ENCODE results near the gene FRMD6. TPM values are rescaled to one million over a fixed set of nuclear protein-coding genes. Genes with fewer than 3 reads are reported as not detected.
"Not testable (repeated sequence)": the region's sequence is repeated elsewhere in the genome, so short reads cannot be mapped to it uniquely, and the experiment has no call there.

Gene FRMD6
- polyA plus RNA-seq, 3 donors, result 17.7 to 20.5 (median 19.6) TPM

- no peak for DNase-seq (ENCODE audit: low read depth in 3 of 3, low spot score in 2 of 3)
These were observed 64.9 kb downstream of the FRMD6 start for GRCh38 chr14:51716610-51717009.

DNA sequence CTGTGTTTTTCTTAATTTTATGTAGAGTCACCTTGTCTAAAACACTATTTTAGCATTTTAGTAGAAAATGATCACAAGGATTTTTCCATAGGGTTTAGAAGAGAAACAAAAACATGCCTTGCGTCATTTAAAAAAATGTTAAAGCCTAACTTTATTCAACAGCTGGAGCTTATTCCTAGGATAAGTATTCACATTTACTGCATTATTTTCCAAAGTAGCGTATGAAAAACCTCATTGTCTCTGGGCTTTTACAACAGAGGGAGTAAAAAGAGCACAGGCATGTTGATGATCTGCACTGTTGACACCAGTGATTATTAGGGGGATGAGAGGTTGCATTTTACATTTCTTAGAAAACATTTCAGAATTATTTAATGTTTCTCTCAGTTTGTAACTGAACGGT, 66.1 kb downstream of the FRMD6 start:
- no peak for DNase-seq (ENCODE audit: low read depth in 3 of 3, low spot score in 2 of 3)

DNA sequence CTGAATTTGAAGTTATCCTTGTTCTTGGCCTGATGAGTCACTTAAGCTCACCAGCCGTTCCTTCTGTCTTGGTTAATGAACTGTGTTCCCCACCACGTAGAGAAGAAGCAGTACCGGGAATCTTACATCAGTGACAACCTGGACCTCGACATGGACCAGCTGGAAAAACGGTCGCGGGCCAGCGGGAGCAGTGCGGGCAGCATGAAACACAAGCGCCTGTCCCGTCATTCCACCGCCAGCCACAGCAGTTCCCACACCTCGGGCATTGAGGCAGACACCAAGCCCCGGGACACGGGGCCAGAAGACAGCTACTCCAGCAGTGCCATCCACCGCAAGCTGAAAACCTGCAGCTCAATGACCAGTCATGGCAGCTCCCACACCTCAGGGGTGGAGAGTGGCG, 68.2 kb downstream of the FRMD6 start:
- no peak for DNase-seq (ENCODE audit: low read depth in 3 of 3, low spot score in 2 of 3)

GRCh38 chr14:51723990-51724389, 72.3 kb downstream of the FRMD6 start:
- DNase-seq (ENCODE audit: low read depth in 3 of 3, low spot score in 2 of 3), result no peak

DNA sequence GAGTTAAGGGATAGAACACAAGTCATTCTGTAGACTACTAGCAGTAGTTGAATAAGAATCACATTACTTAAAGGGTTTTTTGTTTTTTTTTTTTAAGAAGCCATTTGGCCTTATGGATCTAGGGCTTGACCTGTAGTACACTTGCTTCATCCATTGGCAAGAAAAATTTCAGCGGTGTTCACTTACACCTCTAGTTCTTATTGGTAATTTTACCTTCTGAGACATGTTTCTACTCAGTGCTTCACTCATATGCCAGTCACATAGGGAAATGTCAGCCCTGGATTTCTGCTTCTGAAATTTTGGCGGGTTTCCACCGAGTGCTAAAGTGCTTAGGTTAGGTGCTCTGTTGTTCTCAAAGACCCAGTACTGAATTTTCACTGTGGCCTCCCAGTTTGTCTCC, 72.9 kb downstream of the FRMD6 start:
- DNase-seq (ENCODE audit: low read depth in 3 of 3, low spot score in 2 of 3), result no peak

DNA sequence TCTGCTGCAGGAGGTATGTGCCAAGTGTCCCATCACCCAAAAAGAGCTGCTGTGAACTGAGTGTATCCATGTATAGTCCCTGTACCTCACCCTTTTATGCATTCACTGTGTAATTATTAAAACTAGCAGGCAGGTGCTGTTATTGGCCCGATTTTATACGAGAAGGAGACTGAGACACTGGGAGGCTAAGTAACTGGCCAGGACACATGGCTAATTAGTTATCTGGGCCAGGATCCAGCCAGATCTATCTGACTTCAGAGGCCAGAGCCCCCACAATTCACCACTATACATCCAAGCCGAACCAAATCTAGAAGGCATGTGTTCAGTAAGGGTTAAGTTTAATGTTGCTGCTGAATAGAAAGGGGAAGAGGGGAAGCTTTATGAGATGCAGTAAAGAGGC, 73.4 kb downstream of the FRMD6 start:
- DNase-seq (ENCODE audit: low read depth in 3 of 3, low spot score in 2 of 3), result no peak

DNA sequence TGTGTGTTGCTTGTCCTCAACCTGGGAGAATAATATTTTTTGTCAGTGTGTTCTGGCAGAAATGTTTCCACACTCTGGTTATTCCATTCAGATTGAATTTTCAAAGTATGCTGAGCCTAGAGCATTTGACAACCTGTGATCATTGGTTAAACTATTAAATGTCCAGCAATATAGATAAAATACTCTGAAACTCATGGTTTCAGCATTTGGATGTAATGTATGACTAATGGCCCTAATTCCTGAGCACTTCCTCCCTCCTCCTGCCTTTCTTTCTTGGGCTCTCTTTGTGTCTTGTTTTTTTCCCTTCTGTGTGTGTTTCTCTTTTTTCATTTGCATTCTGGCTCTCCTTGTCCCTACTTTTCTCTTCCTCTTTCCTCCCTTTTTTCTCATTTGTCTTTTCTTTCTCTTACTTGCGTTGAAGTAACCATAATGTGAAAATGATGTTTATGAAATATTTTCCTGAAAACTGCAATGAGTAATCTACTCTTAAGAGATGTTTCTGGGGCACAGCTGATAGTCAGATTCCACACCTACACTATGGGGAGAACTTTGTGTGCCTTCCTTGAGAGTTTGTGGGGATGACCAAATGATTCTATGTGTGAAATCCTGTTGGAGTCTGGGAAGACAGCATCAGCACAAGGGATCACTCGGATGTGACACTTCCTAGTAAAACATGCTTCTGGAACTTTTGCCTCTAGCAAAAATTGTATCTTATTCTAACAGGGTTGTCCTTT, 74.6 kb downstream of the FRMD6 start:
- no peak for DNase-seq (ENCODE audit: low read depth in 3 of 3, low spot score in 2 of 3)

GRCh38 chr14:51727526-51727925, 75.8 kb downstream of the FRMD6 start:
- no peak for DNase-seq (ENCODE audit: low read depth in 3 of 3, low spot score in 2 of 3)

DNA sequence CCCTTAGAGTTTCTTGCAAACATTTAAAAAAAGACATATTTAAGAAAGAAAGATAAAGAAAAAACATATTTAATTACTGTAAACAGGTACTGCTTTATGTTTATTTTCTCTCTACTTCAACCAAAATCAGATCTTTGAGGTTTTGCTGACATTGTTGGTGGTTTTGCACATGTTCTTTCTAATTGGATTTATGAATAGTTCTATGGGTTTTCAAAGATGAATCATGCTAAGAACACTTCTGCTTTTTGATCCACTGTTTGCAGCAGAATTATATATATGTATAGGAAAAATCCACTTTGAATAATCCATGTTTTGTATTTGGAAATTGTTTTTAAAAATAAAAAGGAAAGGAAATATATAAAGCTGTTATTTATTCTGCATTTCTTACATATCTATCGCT, 78.4 kb downstream of the FRMD6 start:
- no peak for DNase-seq (ENCODE audit: low read depth in 3 of 3, low spot score in 2 of 3)

DNA sequence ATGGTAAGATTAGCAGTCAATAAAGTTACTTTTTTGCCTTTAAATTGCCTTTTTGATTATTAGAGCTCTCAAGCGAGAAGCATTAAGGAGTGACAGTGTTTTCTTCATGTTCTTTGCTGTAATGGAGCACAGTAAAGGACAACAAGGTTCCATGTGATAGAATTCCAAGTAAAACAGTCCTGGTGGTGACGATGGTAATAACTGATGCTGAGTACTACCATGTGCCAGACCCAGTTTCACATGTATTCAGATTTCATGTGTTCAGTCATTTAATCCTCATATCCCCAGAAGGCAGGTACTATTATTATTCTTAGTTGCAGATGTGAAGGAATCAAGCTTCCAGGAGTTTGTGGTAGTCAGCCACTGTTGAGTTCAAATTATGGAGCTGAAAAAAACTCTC, 79.0 kb downstream of the FRMD6 start:
- DNase-seq (ENCODE audit: low read depth in 3 of 3, low spot score in 2 of 3), result no peak

DNA sequence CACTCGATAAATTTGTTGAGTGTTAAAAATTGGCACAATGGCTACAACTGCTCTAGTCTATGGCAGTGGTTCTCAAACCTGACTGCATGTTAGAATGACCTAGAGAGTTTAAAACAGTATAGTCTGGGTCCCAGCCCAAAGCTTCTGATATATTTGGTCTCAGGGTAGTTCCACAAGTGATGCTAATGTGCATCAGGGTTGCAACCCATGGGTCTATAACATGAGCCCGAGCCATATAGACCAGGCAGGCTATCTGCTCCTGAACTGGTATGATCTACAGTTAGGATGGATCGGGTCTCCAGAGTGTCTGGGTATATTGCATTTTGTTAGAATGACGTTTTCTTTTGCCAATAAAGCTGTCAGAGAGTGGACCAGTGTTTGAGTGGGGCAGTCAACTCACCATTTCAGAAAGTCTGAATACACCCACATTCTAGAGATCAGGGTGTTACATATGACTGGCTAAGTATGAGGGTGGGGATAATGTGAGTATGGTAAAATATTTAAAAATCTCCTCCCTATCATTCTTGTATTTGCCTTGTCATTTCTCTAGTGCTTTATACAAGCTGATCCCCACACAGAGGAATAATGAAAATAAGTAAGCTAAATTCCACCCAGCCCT, 80.9 kb downstream of the FRMD6 start:
- DNase-seq (ENCODE audit: low read depth in 3 of 3, low spot score in 2 of 3), result no peak

GRCh38 chr14:51733147-51733546, 81.4 kb downstream of the FRMD6 start:
- DNase-seq (ENCODE audit: low read depth in 3 of 3, low spot score in 2 of 3), result no peak

- no peak for DNase-seq (ENCODE audit: low read depth in 3 of 3, low spot score in 2 of 3)
These were observed 84.1 kb downstream of the FRMD6 start for GRCh38 chr14:51735851-51736250.

DNA sequence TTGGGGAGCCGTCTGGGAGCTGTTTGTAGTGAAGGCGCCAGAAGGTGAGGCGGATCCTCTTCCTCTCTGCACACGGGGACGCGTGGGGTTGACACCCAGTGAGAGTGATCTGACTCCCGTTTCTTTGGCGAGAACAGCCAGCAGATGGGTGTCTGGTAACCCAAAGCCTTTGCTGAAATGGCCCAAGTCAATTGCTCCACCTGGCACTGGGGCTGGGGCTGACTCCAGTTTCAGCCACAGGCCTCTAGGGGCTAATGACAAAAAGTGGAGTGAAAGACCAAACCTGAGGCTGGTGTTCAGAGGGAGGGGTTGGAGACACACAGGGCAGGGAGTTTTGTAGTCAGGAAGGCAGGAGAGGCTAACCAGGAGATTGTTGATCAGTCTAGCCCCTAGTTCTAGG, 87.0 kb downstream of the FRMD6 start:
- no peak for DNase-seq (ENCODE audit: low read depth in 3 of 3, low spot score in 2 of 3)

- no peak for DNase-seq (ENCODE audit: low read depth in 3 of 3, low spot score in 2 of 3)
These were observed 91.9 kb downstream of the FRMD6 start for GRCh38 chr14:51743588-51744000.

DNA sequence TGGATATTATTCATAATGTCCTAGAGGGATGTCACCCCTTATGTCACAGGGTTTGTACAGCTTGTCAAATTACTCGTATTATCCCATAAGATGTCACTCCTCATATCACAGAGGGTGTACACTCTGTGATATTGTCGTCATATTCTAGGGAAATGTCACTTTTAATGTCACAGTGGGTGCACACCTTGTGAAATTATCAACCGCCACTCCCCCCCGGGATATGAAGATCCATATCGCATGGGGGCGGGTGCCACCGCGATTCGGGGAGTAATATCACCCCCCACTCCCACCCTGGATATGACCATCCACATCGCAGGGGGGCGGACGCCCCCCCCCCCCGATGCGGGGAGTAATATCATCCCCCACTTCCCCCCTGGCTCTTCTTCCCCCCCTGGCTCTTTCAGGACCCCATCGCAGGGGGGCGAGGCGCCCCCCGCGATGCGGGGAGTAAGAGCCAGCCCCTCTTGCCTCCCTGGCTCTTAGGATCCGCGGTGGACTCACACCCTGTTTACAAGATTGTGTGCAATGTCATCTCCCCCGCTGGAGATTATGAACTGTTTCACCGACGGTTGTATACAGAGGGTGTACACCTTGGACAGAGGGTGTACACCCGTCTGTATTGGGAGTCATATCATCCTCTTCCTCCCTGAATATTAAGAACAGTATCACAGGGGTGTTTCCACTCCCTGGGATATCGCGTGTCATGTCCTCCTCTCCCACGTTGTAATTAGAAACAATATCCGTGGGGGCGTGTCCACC, 92.8 kb downstream of the FRMD6 start:
- no peak for DNase-seq (ENCODE audit: low read depth in 3 of 3, low spot score in 2 of 3)

- DNase-seq (ENCODE audit: low read depth in 3 of 3, low spot score in 2 of 3), result not testable (repeated sequence)
These were observed 95.1 kb downstream of the FRMD6 start for GRCh38 chr14:51746823-51747222.

- no peak for DNase-seq (ENCODE audit: low read depth in 3 of 3, low spot score in 2 of 3)
These were observed 98.8 kb downstream of the FRMD6 start for GRCh38 chr14:51750542-51750941.

DNA sequence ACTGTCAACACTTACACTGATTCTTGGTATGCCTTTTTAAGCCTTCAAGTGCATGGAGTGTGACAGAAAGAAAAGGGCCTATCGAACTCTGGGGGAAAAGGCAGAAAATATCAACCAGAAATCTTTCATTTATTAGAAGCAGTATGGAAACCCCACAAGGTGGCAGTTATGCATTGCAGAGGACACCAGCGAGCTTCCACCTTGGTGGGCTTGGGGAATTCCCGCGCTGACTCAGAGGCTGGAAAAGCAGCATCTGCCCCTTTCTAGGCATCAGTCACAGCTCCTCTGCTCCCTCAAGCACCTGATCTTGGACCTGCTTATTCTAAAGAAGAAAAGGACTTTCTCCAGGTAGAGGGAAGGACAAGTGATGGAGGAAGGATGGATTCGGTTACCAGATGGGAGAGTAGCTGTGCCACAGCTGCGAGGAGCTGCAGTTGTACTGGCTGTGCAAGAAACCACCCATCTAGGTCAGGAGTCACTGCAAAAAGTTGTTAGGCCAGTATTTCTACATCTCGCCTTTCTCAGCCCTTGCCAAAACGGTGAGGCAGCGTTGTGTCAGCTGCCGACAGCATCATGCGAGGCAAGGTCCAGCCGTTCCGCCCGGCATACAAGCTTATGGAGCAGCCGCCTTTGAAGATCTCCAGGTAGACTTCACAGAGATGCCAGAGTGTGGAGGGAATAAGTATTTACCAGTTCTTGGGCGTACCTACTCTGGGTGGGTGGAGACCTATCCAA, 100.1 kb downstream of the FRMD6 start:
- not testable (repeated sequence) for DNase-seq (ENCODE audit: low read depth in 3 of 3, low spot score in 2 of 3)

GRCh38 chr14:51757756-51758155, 106.0 kb downstream of the FRMD6 start:
- DNase-seq (ENCODE audit: low read depth in 3 of 3, low spot score in 2 of 3), result not testable (repeated sequence)

DNA sequence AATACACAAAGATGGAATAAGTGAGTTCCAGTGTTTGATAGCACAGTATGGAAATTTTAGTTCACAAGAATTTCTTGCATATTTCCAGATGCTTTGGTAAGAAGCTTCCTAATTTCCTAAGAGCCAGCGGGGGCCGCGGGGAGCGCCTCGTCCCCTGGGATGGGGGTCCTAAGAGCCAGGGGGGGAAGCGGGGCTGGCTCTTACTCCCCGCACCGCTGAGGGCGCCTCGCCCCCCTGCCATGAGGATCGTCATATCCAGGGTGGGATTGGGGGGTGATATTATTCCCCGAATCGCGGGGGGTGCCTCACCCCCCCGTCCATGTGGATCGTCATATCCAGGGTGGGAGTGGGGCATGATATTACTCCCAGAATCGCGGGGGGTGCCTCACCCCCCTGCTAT, 108.2 kb downstream of the FRMD6 start:
- no peak for DNase-seq (ENCODE audit: low read depth in 3 of 3, low spot score in 2 of 3)
